RCC 7860 (cell line): ENCODE data around the gene ATP6V1C2.

ENCODE experiments used
- DNase-seq: peaks from one replicate; pipeline ENCODE4 v3.0.0-alpha.2; 2015; ENCODE audit warnings: low spot score
- FAIRE-seq: peaks from 2 replicates; lab custom pipeline; 2012; peaks lifted over from hg19 to GRCh38; lab: Jason Lieb, UNC

The ATP6V1C2 gene

DNA sequence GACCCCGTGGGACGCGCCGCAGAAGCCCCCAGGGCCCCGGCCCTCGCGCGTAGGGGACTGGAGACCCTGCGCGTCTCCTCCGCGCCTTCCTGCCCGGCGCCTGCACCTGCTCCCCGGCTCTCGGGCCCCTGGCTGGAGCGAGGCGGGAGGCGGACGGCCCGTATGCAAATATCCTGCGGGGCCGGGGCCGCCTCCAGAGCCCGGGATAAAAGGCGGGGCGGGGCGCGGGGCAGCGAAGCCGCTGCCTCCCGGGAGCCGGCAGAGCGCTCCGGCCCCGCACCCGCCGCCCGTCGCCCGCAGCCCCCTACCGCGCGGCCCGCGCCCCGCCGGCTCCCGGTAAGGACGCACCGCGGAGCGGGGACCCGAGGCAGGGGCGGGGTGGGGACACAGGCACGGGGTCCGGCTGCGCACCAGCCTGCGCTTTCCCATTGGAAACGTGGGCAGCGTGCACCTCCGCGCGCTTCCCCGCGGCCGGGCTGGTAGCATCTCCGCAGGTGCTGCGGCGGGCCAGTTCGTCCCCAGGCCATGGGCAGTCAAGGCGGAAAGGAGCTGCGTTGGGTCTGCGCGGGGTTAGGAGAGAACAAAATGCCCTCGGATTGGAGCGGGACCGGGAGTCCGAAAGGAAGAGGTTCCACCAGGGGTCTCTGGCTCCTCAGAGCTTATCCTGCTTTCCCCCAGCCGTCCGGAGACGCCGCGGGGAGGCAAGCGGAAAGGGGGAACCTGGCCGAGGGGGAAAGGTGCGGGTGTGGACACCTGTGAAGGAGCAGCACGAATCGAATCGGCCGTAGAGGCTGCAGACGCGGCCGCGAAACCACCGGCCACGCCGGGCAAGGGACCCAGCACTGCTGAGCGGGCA lies at the start of gene ATP6V1C2:
Gene ATP6V1C2 (plus strand): TSS at position 235 of the 856 bp plus-strand sequence. CDS start 1,220 bp downstream, outside the sequence.
- no peak for DNase-seq
- FAIRE-seq, result no peak

GRCh38 chr2:10675131-10675530 lies 46.3 kb upstream of the ATP6V1C2 start:
- DNase-seq, result no peak
- FAIRE-seq, result no peak

DNA sequence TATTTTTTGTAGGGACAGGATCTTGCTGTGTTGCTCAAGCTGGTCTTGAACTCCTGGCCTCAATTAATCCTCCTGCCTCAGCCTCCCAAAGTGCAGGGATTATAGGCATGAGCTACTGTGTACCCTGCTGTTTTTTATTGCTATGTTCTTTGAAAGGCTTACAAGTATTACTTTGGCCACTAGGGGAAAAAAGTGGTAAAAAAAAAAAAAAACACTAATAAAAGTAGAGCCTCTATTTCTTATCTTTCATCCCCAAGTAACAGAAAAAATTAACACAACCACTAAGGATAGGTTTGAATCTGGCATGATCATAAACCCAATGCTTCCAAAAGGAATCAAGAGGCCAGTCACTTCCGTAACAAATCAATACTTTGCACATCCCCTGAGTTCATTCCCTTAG lies 43.2 kb upstream of the ATP6V1C2 start:
- DNase-seq, result no peak
- no peak for FAIRE-seq

DNA sequence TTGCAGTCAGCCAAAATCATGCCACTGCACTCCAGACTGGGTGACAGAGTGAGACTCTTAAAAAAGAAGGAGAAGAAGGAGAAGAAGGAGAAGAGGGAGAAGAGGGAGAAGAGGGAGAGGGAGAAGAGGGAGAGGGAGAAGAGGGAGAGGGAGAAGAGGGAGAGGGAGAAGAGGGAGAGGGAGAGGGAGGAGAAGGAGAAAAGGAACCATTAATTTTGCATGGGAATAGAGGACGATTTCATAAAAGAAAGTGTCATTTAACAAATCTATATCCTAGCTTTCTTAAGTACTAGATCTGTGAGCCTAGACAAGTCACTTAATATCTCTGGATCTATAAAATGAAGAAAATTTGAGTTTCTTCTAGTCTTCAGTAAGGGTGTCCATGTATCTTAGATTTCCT lies 41.2 kb upstream of the ATP6V1C2 start:
- FAIRE-seq (no peak), DNase-seq (no peak)

DNA sequence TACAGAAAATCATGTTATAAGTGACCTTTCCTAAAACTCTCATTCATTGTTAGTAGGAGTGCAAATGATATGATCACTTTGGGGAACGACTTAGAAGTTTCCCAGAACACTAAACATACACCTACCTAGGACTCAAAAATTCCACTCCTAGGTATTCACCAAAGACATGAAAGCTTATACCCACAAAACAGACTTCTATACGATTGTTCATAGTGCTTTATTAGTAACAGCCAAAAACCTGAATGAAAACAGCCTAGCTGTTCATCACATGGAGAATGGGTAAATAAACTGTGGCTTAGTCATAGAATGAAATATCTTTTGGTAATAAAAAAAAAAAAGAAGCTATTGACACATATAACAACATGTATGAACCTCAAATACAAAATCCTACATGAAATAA lies 40.5 kb upstream of the ATP6V1C2 start:
- FAIRE-seq (no peak), DNase-seq (no peak)

- FAIRE-seq (no peak), DNase-seq (no peak)
Measured at GRCh38 chr2:10686176-10686730, 35.2 kb upstream of the ATP6V1C2 start.

- no peak for FAIRE-seq
- no peak for DNase-seq
Measured at GRCh38 chr2:10688921-10689807, 32.3 kb upstream of the ATP6V1C2 start.

- FAIRE-seq, result no peak
- no peak for DNase-seq
Measured at GRCh38 chr2:10691521-10691920, 29.9 kb upstream of the ATP6V1C2 start.

- no peak for FAIRE-seq
- DNase-seq, result no peak
Measured at GRCh38 chr2:10700078-10700803, 21.2 kb upstream of the ATP6V1C2 start.

- no peak for FAIRE-seq
- DNase-seq, result no peak
Measured at GRCh38 chr2:10704034-10704594, 17.3 kb upstream of the ATP6V1C2 start.

DNA sequence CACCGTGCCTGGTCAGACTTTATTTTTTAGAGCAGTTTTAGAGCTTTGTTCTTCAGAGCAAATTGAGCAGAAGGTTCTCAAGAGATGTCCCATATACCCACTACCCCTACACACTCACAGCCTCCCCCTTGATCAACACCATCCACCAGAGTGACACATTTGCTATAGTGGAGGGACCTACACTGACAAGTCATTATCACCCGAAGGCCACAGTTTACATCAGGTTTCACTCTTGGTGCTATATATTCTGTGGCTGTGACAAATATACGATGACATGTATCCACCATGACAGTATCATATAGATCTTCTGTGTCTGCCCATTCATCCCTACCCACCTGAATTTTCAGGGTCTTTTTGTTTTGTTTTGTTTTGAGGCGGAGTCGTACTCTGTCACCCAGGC lies 15.4 kb upstream of the ATP6V1C2 start:
- no peak for FAIRE-seq

GRCh38 chr2:10707831-10708230 lies 13.6 kb upstream of the ATP6V1C2 start:
- no peak for FAIRE-seq
- DNase-seq, result no peak

More for the DNA sequence above, 15.4 kb upstream of the ATP6V1C2 start:
- no peak for DNase-seq

- no peak for DNase-seq
- no peak for FAIRE-seq
Measured at GRCh38 chr2:10709290-10709939, 12.0 kb upstream of the ATP6V1C2 start.

DNA sequence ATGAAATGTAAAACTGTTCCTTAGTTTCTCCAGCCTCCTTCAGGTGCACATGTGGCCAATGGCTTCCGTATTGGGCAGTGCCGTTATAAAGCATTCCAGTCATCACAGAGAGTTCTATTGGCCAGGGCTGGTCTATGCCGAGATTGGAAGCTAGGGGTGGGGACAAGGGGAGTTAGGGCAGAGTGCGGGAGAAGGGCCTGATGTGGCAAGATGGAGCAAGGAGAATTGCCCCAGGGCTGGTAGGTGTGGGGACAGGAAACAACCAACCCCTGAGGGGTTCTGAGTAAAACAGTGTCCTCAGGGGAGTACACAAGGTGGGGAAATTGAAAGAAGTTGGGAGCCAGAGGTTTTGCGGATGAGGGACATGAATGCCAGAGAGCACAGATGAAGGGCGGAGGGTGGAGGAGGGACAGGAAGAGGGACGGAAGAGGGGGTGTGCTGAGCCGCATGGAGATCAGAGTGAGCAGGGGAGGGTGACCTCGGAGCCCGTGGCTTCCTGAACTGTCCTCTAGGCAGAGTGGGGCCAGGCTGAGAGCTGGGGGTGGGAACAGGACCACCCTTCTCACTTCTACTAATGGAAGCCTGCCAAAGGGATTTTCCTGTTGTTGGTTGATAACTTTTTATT lies 9.1 kb upstream of the ATP6V1C2 start:
- FAIRE-seq (no peak), DNase-seq (no peak)

- no peak for FAIRE-seq
- DNase-seq, result no peak
Measured at GRCh38 chr2:10716581-10716980, 4.8 kb upstream of the ATP6V1C2 start.

GRCh38 chr2:10717628-10718027 lies 3.8 kb upstream of the ATP6V1C2 start:
- FAIRE-seq, result no peak
- DNase-seq, result no peak

DNA sequence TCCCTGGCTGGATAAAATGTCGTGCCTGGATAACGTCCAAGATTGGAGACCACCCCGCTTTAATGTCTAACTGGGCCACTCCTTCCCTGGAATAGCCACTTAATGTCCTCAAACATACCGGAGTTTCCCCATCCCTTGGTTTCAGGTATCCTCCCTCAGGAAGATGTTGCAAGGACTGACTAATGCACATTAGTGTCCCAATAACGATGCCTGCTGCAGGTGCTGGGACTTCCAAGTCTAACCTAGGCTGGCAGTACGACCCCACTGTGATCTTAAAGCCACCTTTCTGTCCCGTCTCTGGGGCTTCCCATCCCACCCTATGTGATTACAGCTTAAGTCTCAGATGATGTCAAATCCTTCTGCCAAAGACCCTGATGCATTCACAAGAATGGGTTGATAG lies 1.1 kb upstream of the ATP6V1C2 start:
- FAIRE-seq (no peak), DNase-seq (no peak)

GRCh38 chr2:10720947-10721395 lies 459 bp upstream of the ATP6V1C2 start:
- DNase-seq (no peak), FAIRE-seq (no peak)

DNA sequence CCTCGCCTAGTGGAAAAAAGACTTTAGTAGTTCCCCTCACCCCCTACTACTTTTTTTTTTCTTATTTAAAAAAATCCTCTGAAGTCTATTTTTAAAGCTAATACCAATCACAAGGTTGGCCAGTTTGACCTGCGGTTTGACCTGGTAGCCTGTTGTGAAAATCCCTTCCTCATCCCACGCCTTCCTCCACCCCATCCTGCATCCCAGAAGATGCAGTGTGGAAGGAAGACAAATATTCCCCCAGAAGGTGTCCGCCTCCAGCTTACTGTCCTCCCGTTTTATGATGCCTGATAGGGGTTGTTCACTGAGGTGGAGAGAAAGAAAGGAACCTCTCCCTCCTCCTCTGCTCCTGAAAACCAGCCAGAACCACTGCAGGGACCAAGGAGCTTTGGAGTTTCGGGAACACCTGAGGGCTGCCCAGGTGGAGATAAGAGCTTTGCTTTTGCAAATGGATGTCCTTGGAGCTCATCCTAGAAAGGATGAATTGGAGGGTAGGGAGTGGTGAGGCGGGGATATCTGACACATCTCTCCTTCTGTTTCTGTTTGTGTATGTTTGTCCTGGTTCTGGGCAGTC lies 909 bp downstream of the ATP6V1C2 start:
- FAIRE-seq (no peak), DNase-seq (no peak)
